Smooth muscle cell (in vitro differentiated cells): ENCODE data around the gene MRC2. TPM values are rescaled to one million over a fixed set of nuclear protein-coding genes. Genes with fewer than 3 reads are reported as not detected.

Experiments
- DNase-seq: peaks from one replicate; lab custom pipeline; 2025; ENCODE audit not compliant: unreplicated experiment; lab: John Stamatoyannopoulos, UW
- H2AFZ ChIP-seq: fragments of 200-600 bp; sonication (generic); 2 replicates; pipeline ENCODE4 v1.6.0; 2016; ENCODE audit warnings: antibody characterized with exemption, low read depth, mild to moderate bottlenecking
- H3F3A ChIP-seq: fragments of 200-600 bp; sonication (generic); 2 replicates; pipeline ENCODE4 v1.6.0; 2017; ENCODE audit warnings: antibody characterized with exemption, low read depth
- H3K27ac ChIP-seq: fragments of 200-600 bp; sonication (generic); 2 replicates; pipeline ENCODE4 v1.5.1; 2016; ENCODE audit warnings: low read depth, mild to moderate bottlenecking
- H3K27me3 ChIP-seq: fragments of 200-600 bp; sonication (generic); 2 replicates; pipeline ENCODE4 v1.6.1; 2016; ENCODE audit warnings: low read depth, mild to moderate bottlenecking
- H3K36me3 ChIP-seq: fragments of 200-600 bp; sonication (generic); 2 replicates; pipeline ENCODE4 v1.5.1; 2016; ENCODE audit warnings: low read depth
- H3K4me1 ChIP-seq: fragments of 200-600 bp; sonication (generic); 2 replicates; pipeline ENCODE4 v1.5.1; 2016; ENCODE audit warnings: low read depth
- H3K4me2 ChIP-seq: fragments of 200-600 bp; sonication (generic); 2 replicates; pipeline ENCODE4 v1.6.0; 2016; ENCODE audit warnings: mild to moderate bottlenecking
- H3K4me3 ChIP-seq: fragments of 200-600 bp; sonication (generic); 2 replicates; pipeline ENCODE4 v1.5.1; 2016; ENCODE audit warnings: mild to moderate bottlenecking
- H3K79me2 ChIP-seq: fragments of 200-600 bp; sonication (generic); 2 replicates; pipeline ENCODE4 v1.6.0; 2016; ENCODE audit warnings: low read depth, mild to moderate bottlenecking
- H3K9ac ChIP-seq: fragments of 200-600 bp; sonication (generic); 2 replicates; pipeline ENCODE4 v1.6.0; 2016; ENCODE audit warnings: low read depth
- H3K9me3 ChIP-seq: fragments of 200-600 bp; sonication (generic); replicated peaks from 2 replicates; pipeline ENCODE4 v1.5.1; 2016; ENCODE audit warnings: low read depth
- H4K20me1 ChIP-seq: fragments of 200-600 bp; sonication (generic); 2 replicates; pipeline ENCODE4 v1.6.0; 2016; ENCODE audit warnings: low read depth
- WGBS: methylation state at CpG from one replicate; pipeline ENCODE4 v1.1.7; 2016; ENCODE audit warnings: low lambda C conversion rate; 5-methylcytosine and 5-hydroxymethylcytosine counted together
- polyA plus RNA-seq: library from polyadenylated mRNA; unstranded; fragments of >200 nt; fragmentation: Nextera tagmentation; extraction: Ambion mirVana; gene quantifications from 2 replicates; pipeline ENCODE4 v1.2.1, GENCODE V29; 2016
- total RNA-seq: library from RNA; depleted of rRNA; stranded (reverse); fragments of >200 nt; gene quantifications from 2 replicates; pipeline ENCODE4 v1.2.3, GENCODE V29; 2014
- TF ChIP-seq, protein P1 (sequence below): fragments of 200-600 bp; sonication (generic); IDR thresholded peaks from 2 replicates; pipeline ENCODE4 v1.5.1; 2017; ENCODE audit warnings: borderline replicate concordance, mild to moderate bottlenecking, antibody characterized with exemption; ENCODE audit not compliant: insufficient read depth, poor library complexity, severe bottlenecking

The MRC2 gene
- total and polyA plus RNA-seq, 2 experiments from 2014 or later, result 177 to 489 TPM

DNA sequence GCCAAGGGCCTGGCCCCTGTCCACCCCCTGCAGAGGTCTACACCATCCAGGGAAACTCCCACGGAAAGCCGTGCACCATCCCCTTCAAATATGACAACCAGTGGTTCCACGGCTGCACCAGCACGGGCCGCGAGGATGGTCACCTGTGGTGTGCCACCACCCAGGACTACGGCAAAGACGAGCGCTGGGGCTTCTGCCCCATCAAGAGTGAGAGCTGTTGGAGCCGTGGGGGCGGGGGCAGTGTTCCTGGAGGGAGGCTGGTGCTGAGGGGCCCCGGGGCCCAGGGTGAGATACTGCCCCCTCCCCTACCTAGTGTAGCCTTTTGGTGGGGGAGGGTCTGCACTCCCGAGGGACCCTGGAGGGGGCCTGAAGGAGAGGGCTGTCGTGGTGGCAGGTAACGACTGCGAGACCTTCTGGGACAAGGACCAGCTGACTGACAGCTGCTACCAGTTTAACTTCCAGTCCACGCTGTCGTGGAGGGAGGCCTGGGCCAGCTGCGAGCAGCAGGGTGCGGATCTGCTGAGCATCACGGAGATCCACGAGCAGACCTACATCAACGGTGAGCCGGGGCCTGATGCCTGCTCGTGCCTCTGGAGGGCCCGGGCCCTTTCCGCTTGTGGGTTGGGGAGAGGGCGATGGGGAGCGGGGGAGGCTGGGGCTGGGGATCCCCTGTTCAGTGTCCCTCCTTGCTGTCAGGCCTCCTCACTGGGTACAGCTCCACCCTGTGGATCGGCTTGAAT lies 38.8 kb downstream of the MRC2 start:
- Histone ChIP-seq H3K27me3 (no peaks in the 10 kb centered on the region), H3K4me1 (no peaks in the 10 kb centered on the region), H3F3A (peaks cover 4% of the 10 kb centered on the region), H3K4me2 (no peak overlapping the region), H3K27ac (no peak overlapping the region), H2AFZ (no peak overlapping the region), H3K4me3 (no peak overlapping the region), H3K36me3 (no peaks in the 10 kb centered on the region), H3K79me2 (peaks cover 44% of the 10 kb centered on the region), H4K20me1 (peaks cover 97% of the 10 kb centered on the region), H3K9ac (no peak overlapping the region), H3K9me3 (no peaks in the 10 kb centered on the region)
- WGBS, result 95% methylated on average over 26 of the region's 30 CpGs
- TF ChIP-seq, protein P1, sequence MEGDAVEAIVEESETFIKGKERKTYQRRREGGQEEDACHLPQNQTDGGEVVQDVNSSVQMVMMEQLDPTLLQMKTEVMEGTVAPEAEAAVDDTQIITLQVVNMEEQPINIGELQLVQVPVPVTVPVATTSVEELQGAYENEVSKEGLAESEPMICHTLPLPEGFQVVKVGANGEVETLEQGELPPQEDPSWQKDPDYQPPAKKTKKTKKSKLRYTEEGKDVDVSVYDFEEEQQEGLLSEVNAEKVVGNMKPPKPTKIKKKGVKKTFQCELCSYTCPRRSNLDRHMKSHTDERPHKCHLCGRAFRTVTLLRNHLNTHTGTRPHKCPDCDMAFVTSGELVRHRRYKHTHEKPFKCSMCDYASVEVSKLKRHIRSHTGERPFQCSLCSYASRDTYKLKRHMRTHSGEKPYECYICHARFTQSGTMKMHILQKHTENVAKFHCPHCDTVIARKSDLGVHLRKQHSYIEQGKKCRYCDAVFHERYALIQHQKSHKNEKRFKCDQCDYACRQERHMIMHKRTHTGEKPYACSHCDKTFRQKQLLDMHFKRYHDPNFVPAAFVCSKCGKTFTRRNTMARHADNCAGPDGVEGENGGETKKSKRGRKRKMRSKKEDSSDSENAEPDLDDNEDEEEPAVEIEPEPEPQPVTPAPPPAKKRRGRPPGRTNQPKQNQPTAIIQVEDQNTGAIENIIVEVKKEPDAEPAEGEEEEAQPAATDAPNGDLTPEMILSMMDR, result no peak
- DNase-seq, result no peak

DNA sequence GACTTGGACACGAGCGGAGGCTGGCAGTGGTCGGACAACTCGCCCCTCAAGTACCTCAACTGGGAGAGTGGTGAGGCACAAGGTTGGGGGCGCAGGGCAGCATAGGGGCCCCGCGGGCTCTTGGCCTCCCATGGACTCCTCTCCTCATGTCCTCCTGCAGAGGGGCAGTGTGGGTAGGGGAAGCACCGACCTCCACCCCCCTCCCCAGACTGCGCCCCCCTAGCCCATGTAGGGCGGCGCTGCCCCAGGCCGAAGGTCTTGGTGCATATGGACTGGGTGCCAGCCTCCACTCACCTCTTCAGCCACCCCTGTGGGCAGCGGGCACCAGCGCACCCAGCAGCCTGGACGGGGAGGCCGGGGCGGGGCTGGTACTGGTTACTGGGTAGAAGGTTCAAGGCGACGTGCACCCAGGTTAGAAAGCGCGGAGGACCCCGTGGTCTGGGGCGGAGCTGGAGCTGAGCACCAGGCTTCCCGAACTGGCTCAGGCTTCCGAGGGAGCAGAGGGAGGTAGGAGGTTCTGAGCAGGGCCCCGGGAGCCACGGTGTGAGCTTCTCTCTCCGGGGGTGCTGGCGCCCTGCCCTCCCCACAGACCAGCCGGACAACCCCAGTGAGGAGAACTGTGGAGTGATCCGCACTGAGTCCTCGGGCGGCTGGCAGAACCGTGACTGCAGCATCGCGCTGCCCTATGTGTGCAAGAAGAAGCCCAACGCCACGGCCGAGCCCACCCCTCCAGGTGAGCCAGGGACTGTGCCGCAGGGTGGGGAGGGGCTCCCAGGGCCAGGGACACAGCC lies 39.5 kb downstream of the MRC2 start:
- no peak overlapping the region for H2AFZ ChIP-seq
- TF ChIP-seq, protein P1, result no peak
- H3K9me3 ChIP-seq, result no peaks in the 10 kb centered on the region
- no peaks in the 10 kb centered on the region for H3K36me3 ChIP-seq
- no peaks in the 10 kb centered on the region for H3K27me3 ChIP-seq
- DNase-seq, result no peak
- peaks cover 37% of the 10 kb centered on the region for H3K79me2 ChIP-seq
- H3F3A ChIP-seq, result peaks cover 4% of the 10 kb centered on the region
- no peak overlapping the region for H3K4me3 ChIP-seq
- H3K27ac ChIP-seq, result no peak overlapping the region
- no peak overlapping the region for H3K4me2 ChIP-seq
- no peaks in the 10 kb centered on the region for H3K4me1 ChIP-seq
- peaks cover 97% of the 10 kb centered on the region for H4K20me1 ChIP-seq
- H3K9ac ChIP-seq, result no peak overlapping the region
- WGBS, result 96% methylated on average over 37 of the region's 40 CpGs

DNA sequence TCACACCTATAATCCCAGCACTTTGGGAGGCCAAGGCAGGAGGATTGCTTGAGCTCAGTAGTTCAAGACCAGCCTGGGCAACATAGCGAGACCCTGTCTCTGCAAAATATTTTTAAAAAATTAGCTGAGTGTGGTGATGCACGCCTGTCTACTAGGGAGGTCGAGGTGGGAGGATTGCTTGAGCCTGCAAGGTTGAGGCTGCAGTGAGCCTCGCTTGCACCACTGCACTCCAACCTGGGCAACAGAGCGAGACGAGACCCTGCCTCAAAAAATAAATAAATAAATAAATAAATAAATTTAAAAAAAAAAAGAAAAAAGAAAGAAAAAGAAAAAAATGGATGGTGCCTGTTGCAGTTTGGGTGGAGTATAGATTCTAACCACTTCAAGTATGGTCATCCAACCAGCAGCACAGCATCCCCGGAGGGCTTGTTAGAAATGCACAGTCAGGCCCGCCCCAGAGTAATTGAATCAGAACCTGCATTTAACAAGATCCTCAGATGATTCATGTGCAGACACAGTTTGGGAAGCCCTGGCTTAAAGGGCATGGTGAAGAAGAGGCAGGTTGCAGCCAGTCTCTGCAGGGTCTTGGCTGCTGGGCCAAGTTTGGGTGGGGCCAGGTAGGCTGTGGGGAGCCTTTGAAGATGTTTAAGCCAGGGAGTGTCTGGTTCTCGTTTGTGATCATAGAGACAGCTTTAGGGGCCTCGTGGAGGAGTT lies 40.8 kb downstream of the MRC2 start:
- DNase-seq, result no peak
- Histone ChIP-seq H3K27me3 (no peaks in the 10 kb centered on the region), H3K4me2 (no peak overlapping the region), H3K36me3 (no peaks in the 10 kb centered on the region), H4K20me1 (peaks cover 95% of the 10 kb centered on the region), H3K27ac (no peak overlapping the region), H3K4me1 (no peaks in the 10 kb centered on the region), H3K4me3 (no peak overlapping the region), H2AFZ (no peak overlapping the region), H3F3A (peaks cover 4% of the 10 kb centered on the region), H3K79me2 (peaks cover 26% of the 10 kb centered on the region), H3K9ac (no peak overlapping the region), H3K9me3 (no peaks in the 10 kb centered on the region)
- 87% methylated on average over 10 of the region's 10 CpGs for WGBS
- TF ChIP-seq, protein P1, result no peak
